HG03045 (cell line): ENCODE measurements around the gene POLR3E.
"Not testable (repeated sequence)": the region's sequence is repeated elsewhere in the genome, so short reads cannot be mapped to it uniquely, and the experiment has no call there.

Experiments used
- ATAC-seq: cut with Tn5 transposase; IDR thresholded peaks from one replicate; pipeline ENCODE4 v1.9.1; 2021; ENCODE audit warnings: mild to moderate bottlenecking, moderate library complexity; ENCODE audit not compliant: unreplicated experiment

POLR3E gene

GRCh38 chr16:22292320-22292719 lies 4.9 kb upstream of the POLR3E start:
- ATAC-seq: no peak

- no peak for ATAC-seq
Observed at GRCh38 chr16:22293137-22294106, 3.8 kb upstream of the POLR3E start.

- ATAC-seq: no peak
Observed at GRCh38 chr16:22296225-22297113, 740 bp upstream of the POLR3E start.

GRCh38 chr16:22297871-22298733 lies 893 bp downstream of the POLR3E start:
- ATAC-seq: peak; percentile 22

- no peak for ATAC-seq
Observed at GRCh38 chr16:22299036-22299435, 1.8 kb downstream of the POLR3E start.

- ATAC-seq: no peak
Observed at GRCh38 chr16:22300427-22301071, 3.3 kb downstream of the POLR3E start.

GRCh38 chr16:22301423-22301822 lies 4.2 kb downstream of the POLR3E start:
- ATAC-seq: not testable (repeated sequence)

GRCh38 chr16:22302776-22303363 lies 5.7 kb downstream of the POLR3E start:
- ATAC-seq: no peak

GRCh38 chr16:22304411-22304810 lies 7.2 kb downstream of the POLR3E start:
- no peak for ATAC-seq

- ATAC-seq: no peak
Observed at GRCh38 chr16:22306788-22307187, 9.6 kb downstream of the POLR3E start.

- ATAC-seq: no peak
Observed at GRCh38 chr16:22307838-22308237, 10.6 kb downstream of the POLR3E start.

GRCh38 chr16:22308824-22309520 lies 11.8 kb downstream of the POLR3E start:
- ATAC-seq: no peak

GRCh38 chr16:22311520-22311919 lies 14.3 kb downstream of the POLR3E start:
- no peak for ATAC-seq

- ATAC-seq: no peak
Observed at GRCh38 chr16:22312897-22313781, 15.9 kb downstream of the POLR3E start.

- no peak for ATAC-seq
Observed at GRCh38 chr16:22313876-22314470, 16.8 kb downstream of the POLR3E start.

- ATAC-seq: no peak
Observed at GRCh38 chr16:22314661-22315626, 17.7 kb downstream of the POLR3E start.

GRCh38 chr16:22315979-22316378 lies 18.8 kb downstream of the POLR3E start:
- no peak for ATAC-seq
